HL-60 (cell line): ENCODE measurements around the gene SH3RF1.

ENCODE experiments used
- DNase-seq, 2 experiments: peaks; one replicate each; pipeline ENCODE4 v3.0.0-alpha.2; 2010 to 2020; ENCODE audit warnings: low read depth in 1 of 2, low spot score in 1 of 2
- H3K27ac ChIP-seq: fragments of 250-450 bp; sonication (Bioruptor Pico); replicated peaks from 2 replicates; pipeline ENCODE4 v1.5.1; 2020; ENCODE audit warnings: mild to moderate bottlenecking, moderate library complexity
- H3K27me3 ChIP-seq: fragments of 250-450 bp; sonication (Bioruptor Pico); 2 replicates; pipeline ENCODE4 v1.5.1; 2021; ENCODE audit warnings: mild to moderate bottlenecking, moderate library complexity; ENCODE audit not compliant: insufficient read depth, poor library complexity, severe bottlenecking
- H3K4me3 ChIP-seq: replicated peaks from 2 replicates; pipeline ENCODE4 v1.5.1; 2011; ENCODE audit warnings: mild to moderate bottlenecking, control low read depth, low read length; ENCODE audit not compliant: insufficient read depth
- CTCF ChIP-seq: IDR thresholded peaks from one replicate; pipeline ENCODE4 v1.5.1; 2011; ENCODE audit warnings: low read length, control low read depth, inconsistent platforms; ENCODE audit not compliant: insufficient read depth
- GABPA ChIP-seq: IDR thresholded peaks from 2 replicates; pipeline ENCODE4 v1.6.1; 2012; ENCODE audit warnings: low read depth
- POLR2AphosphoS5 ChIP-seq: IDR thresholded peaks from 2 replicates; pipeline ENCODE4 v1.6.1; 2012; ENCODE audit warnings: low read depth
- REST ChIP-seq: IDR thresholded peaks from 2 replicates; pipeline ENCODE4 v1.6.1; 2012; ENCODE audit warnings: low read depth; ENCODE audit not compliant: insufficient replicate concordance
- SPI1 ChIP-seq: IDR thresholded peaks from 2 replicates; pipeline ENCODE4 v1.6.1; 2012; ENCODE audit warnings: low read depth, mild to moderate bottlenecking, borderline replicate concordance

The SH3RF1 gene

GRCh38 chr4:169115144-169115896, 155.4 kb downstream of the SH3RF1 start:
- no peak for DNase-seq
- Histone ChIP-seq H3K4me3 (no peak overlapping the region), H3K27ac (no peak overlapping the region), H3K27me3 (no peaks in the 10 kb centered on the region)
- TF ChIP-seq CTCF (no peak), REST (no peak), SPI1 (no peak), POLR2AphosphoS5 (no peak), GABPA (no peak)

GRCh38 chr4:169114341-169114974, 156.3 kb downstream of the SH3RF1 start:
- Histone ChIP-seq H3K4me3 (no peak overlapping the region), H3K27ac (no peak overlapping the region), H3K27me3 (no peaks in the 10 kb centered on the region)
- no peak for TF ChIP-seq CTCF
- no peak for TF ChIP-seq REST
- TF ChIP-seq POLR2AphosphoS5: no peak
- no peak for TF ChIP-seq GABPA
- DNase-seq: no peak

GRCh38 chr4:169110633-169111032, 160.1 kb downstream of the SH3RF1 start:
- H3K27me3 ChIP-seq: no peaks in the 10 kb centered on the region
- DNase-seq: no peak
- no peak for TF ChIP-seq CTCF
- no peak overlapping the region for H3K4me3 ChIP-seq
- H3K27ac ChIP-seq: no peak overlapping the region
